GM23248 (cell line): ENCODE measurements around the gene FCGBP.
"Not testable (repeated sequence)": the region's sequence is repeated elsewhere in the genome, so short reads cannot be mapped to it uniquely, and the experiment has no call there.

Source experiments
- EZH2 ChIP-seq: fragments of 200-600 bp; sonication (generic); IDR thresholded peaks from 2 replicates; pipeline ENCODE4 v1.6.1; 2018; ENCODE audit warnings: antibody characterized with exemption, mild to moderate bottlenecking; ENCODE audit not compliant: insufficient read depth, poor library complexity, severe bottlenecking
- EZH2phosphoT487 ChIP-seq: fragments of 200-600 bp; sonication (generic); IDR thresholded peaks from 2 replicates; pipeline ENCODE4 v1.6.1; 2018; ENCODE audit warnings: antibody characterized with exemption, moderate library complexity, mild to moderate bottlenecking, low read depth; ENCODE audit not compliant: insufficient read depth

- not testable (repeated sequence) for TF ChIP-seq EZH2, EZH2phosphoT487
Observed at GRCh38 chr19:39897511-39898245, 36.8 kb downstream of the FCGBP start.
